Uterus (tissue), 2 donors: ENCODE data around the gene ARHGEF11.

ENCODE experiments used
- CTCF ChIP-seq, 4 experiments: fragments of 200-600 bp in 2 of 4; fragments of 450-650 bp in 2 of 4; sonication (generic) in 2 of 4; IDR thresholded peaks; one replicate each; pipeline ENCODE4 v1.5.1; 2016 to 2019; ENCODE audit warnings: antibody characterized with exemption in 4 of 4, mild to moderate bottlenecking in 2 of 4, moderate library complexity in 1 of 4
- POLR2A ChIP-seq, 2 donors: fragments of 450-650 bp; IDR thresholded peaks; one replicate each; pipeline ENCODE4 v1.6.1; 2016; ENCODE audit warnings: antibody characterized with exemption in 2 of 2, mild to moderate bottlenecking in 1 of 2, moderate library complexity in 1 of 2

GRCh38 chr1:156887734-156888133 lies 157.8 kb downstream of the ARHGEF11 start:
- TF ChIP-seq CTCF (IDR thresholded peaks at IDR 0.05) = no peak
- no peak for TF ChIP-seq POLR2A (IDR thresholded peaks at IDR 0.05)
